ENCODE results near the gene STX19. TPM values are rescaled to one million over a fixed set of nuclear protein-coding genes. Genes with fewer than 3 reads are reported as not detected.

Gene STX19
- total and polyA plus RNA-seq, 10 donors: 0.32 to 1.6 (median 0.80) TPM; not detected in 2

- Histone ChIP-seq H3K27me3 (replicated peaks in 1 of 7) (no peaks in the 10 kb centered on the region), H3K4me1 (peaks cover 4 to 30% (median 19%) of the 10 kb centered on the region in 6 donors), H3K9me3 (no peaks in the 10 kb centered on the region), H3K36me3 (no peaks in the 10 kb centered on the region), H3K27ac (no peak overlapping the region), H3K4me3 (no peak overlapping the region)
- no peak for DNase-seq
- TF ChIP-seq, protein P1, sequence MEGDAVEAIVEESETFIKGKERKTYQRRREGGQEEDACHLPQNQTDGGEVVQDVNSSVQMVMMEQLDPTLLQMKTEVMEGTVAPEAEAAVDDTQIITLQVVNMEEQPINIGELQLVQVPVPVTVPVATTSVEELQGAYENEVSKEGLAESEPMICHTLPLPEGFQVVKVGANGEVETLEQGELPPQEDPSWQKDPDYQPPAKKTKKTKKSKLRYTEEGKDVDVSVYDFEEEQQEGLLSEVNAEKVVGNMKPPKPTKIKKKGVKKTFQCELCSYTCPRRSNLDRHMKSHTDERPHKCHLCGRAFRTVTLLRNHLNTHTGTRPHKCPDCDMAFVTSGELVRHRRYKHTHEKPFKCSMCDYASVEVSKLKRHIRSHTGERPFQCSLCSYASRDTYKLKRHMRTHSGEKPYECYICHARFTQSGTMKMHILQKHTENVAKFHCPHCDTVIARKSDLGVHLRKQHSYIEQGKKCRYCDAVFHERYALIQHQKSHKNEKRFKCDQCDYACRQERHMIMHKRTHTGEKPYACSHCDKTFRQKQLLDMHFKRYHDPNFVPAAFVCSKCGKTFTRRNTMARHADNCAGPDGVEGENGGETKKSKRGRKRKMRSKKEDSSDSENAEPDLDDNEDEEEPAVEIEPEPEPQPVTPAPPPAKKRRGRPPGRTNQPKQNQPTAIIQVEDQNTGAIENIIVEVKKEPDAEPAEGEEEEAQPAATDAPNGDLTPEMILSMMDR (IDR thresholded peaks at IDR 0.05 in 8 of 11, conservative IDR thresholded peaks at IDR 0.05 in 3 of 11): no peak
- TF ChIP-seq POLR2AphosphoS5 (IDR thresholded peaks at IDR 0.05) (no peak), POLR2A (IDR thresholded peaks at IDR 0.05) (no peak)
- WGBS, 5 donors: 94 to 97% (median 96%) methylated on average over 13 of the region's 13 CpGs
- intact Hi-C loops (cut with DNase I; ENCODE audit: low total_unique reads): no loop called here
These were observed 46.7 kb downstream of the STX19 start for GRCh38 chr3:93981649-93982048.

DNA sequence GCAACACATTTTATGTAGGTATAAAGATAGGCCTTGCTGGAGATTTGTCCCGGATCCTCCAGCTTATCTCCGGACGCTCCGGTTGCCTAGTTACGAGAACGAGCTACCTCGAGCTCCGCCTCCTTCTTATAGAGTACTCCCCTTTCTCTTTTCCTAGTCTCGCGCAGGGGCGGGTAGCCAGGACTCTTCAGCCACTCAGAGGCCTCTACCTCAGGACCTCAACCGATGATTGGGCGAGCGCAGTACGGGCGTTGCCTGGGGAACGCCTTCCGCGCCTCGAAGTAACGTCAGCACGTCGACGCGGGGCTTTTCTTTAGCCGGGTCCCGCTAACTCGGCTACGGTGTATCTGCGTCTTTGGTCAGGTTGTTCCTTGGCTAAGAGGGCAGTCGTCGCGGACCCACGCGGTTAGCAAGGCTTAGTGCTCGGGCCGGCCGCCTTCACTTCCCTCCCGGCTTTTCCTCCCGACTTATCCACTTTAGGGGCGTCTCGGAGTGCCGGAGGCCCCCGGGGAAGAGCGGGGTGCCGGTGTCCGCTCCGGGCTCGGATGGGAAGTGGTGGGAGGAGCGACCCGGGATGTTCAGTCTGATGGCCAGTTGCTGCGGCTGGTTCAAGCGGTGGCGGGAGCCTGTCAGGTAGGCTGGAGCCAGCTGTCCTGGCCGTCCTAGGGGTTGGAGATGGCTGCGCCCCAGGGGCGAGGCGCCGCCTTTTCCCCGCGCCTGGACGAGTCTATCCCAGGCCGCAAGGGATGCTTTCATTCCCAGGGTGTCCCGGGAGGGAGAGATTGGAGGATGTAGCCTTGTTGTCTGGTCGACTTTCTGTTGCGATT lies 48.3 kb downstream of the STX19 start, which contains the start of gene ARL13B:
ARL13B (plus strand) TSS at position 306 of the 827 bp plus-strand sequence; CDS start at position 575, 269 bp downstream.
- no peaks in the 10 kb centered on the region for H3K9me3 ChIP-seq
- H3K36me3 ChIP-seq: no peaks in the 10 kb centered on the region
- peak; percentile 97 for DNase-seq
- TF ChIP-seq POLR2A (IDR thresholded peaks at IDR 0.05) (peak in 1 of 3 donors; percentile 61), POLR2AphosphoS5 (IDR thresholded peaks at IDR 0.05) (peak; percentile 93 to 95 (median 93))
- TF ChIP-seq, protein P1 (IDR thresholded peaks at IDR 0.05 in 8 of 11, conservative IDR thresholded peaks at IDR 0.05 in 3 of 11): no peak
- peaks cover 4 to 30% (median 19%) of the 10 kb centered on the region in 6 donors for H3K4me1 ChIP-seq
- no peaks in the 10 kb centered on the region for H3K27me3 ChIP-seq (replicated peaks in 1 of 7)
- peak within 1 kb of the TSS; percentile 77 to 95 (median 92) for H3K27ac ChIP-seq
- WGBS, 5 donors: 0 to 1% (median 0%) methylated on average over 56 to 66 of the region's 66 CpGs
- H3K4me3 ChIP-seq: peak within 1 kb of the TSS; percentile 75 to 97 (median 82)
- intact Hi-C loops (cut with DNase I; ENCODE audit: low total_unique reads): no loop called here

- Histone ChIP-seq H3K27ac (peak within 1 kb of the TSS; percentile 43 to 90 (median 86)), H3K9me3 (no peaks in the 10 kb centered on the region), H3K4me3 (peak within 1 kb of the TSS; percentile 29 to 75 (median 46)), H3K27me3 (replicated peaks in 1 of 7) (peaks cover 0 to 21% (median 0%) of the 10 kb centered on the region in 7 donors), H3K36me3 (no peaks in the 10 kb centered on the region), H3K4me1 (peaks cover 0 to 25% (median 16%) of the 10 kb centered on the region in 6 donors)
- TF ChIP-seq POLR2AphosphoS5 (IDR thresholded peaks at IDR 0.05): peak; percentile 75 to 88 (median 86)
- TF ChIP-seq, protein P1 (IDR thresholded peaks at IDR 0.05 in 8 of 11, conservative IDR thresholded peaks at IDR 0.05 in 3 of 11): no peak
- TF ChIP-seq POLR2A (IDR thresholded peaks at IDR 0.05): peak in 1 of 3 donors; percentile 31
- intact Hi-C loops (cut with DNase I; ENCODE audit: low total_unique reads): no loop called here
- DNase-seq: peak; percentile 92
- WGBS, 5 donors: 1 to 3% (median 2%) methylated on average over 40 to 53 of the region's 53 CpGs
These were observed 55.0 kb downstream of the STX19 start, which contains the start of gene PROS1 for GRCh38 chr3:93973131-93974126. PROS1 (minus strand) TSS chr3:93973896; CDS start chr3:93973749, 147 bp downstream.

All from spleen (tissue), 11 donors.